ENCODE measurements around the gene LEP. TPM values are rescaled to one million over a fixed set of nuclear protein-coding genes. Genes with fewer than 3 reads are reported as not detected.
"Not testable (repeated sequence)": the region's sequence is repeated elsewhere in the genome, so short reads cannot be mapped to it uniquely, and the experiment has no call there.

The LEP gene
- total RNA-seq, 1 experiment from 2014 or later = not detected

GRCh38 chr7:128235471-128235870, 5.6 kb upstream of the LEP start:
- H3K27ac Mint-ChIP-seq (ENCODE audit: unreplicated experiment) = no peak overlapping the region
- no peak overlapping the region for H3K4me3 ChIP-seq (ENCODE audit: low read depth, low read length)
- H3K9me3 Mint-ChIP-seq (ENCODE audit: unreplicated experiment) = peaks cover 31% of the 10 kb centered on the region
- TF ChIP-seq CTCF (IDR thresholded peaks at IDR 0.05; ENCODE audit: insufficient read depth in 1 of 2, low read depth in 1 of 2, low read length in 1 of 2, severe bottlenecking in 1 of 2, unreplicated experiment in 1 of 2) = no peak
- no peaks in the 10 kb centered on the region for H3K4me1 ChIP-seq
- H3K4me1 Mint-ChIP-seq (ENCODE audit: low read depth, unreplicated experiment) = no peaks in the 10 kb centered on the region
- DNase-seq = no peak
- intact Hi-C loops (cut with micrococcal nuclease; ENCODE audit: unreplicated experiment) = no loop called here
- ChIA-PET POLR2A (no interaction called here), CTCF (no interaction called here)
- H3K36me3 ChIP-seq (ENCODE audit: control insufficient read depth, insufficient read depth, low read length) = no peaks in the 10 kb centered on the region
- no peak overlapping the region for H3K4me3 Mint-ChIP-seq (ENCODE audit: unreplicated experiment)
- no peaks in the 10 kb centered on the region; the same call in 1 of the 2 replicates for H3K27me3 ChIP-seq (replicated peaks; ENCODE audit: control insufficient read depth, insufficient read depth, low read length)
- H3K9me3 ChIP-seq = peaks cover 10% of the 10 kb centered on the region
- no TSS peak for BruUV-seq (replicated peaks)
- no peaks in the 10 kb centered on the region for H3K36me3 Mint-ChIP-seq (ENCODE audit: insufficient read depth, unreplicated experiment)
- H3K27me3 Mint-ChIP-seq (ENCODE audit: insufficient read depth, unreplicated experiment) = peaks cover 12% of the 10 kb centered on the region

GRCh38 chr7:128236924-128237586, 4.0 kb upstream of the LEP start:
- CTCF ChIA-PET = interaction anchor here (0.8 kb wide), 1 partner anchor 27 kb away, joined by 6 read pairs; no protein-coding TSS in a partner anchor
- no peak overlapping the region for H3K27ac Mint-ChIP-seq (ENCODE audit: unreplicated experiment)
- POLR2A ChIA-PET = no interaction called here

GRCh38 chr7:128239146-128239545, 1.9 kb upstream of the LEP start:
- H3K36me3 ChIP-seq (ENCODE audit: control insufficient read depth, insufficient read depth, low read length); H3K36me3 Mint-ChIP-seq (ENCODE audit: insufficient read depth, unreplicated experiment); H3K27ac Mint-ChIP-seq (ENCODE audit: unreplicated experiment); H3K4me3 Mint-ChIP-seq (ENCODE audit: unreplicated experiment); BruUV-seq (replicated peaks); POLR2A ChIA-PET; H3K27me3 Mint-ChIP-seq (ENCODE audit: insufficient read depth, unreplicated experiment); H3K4me1 ChIP-seq; H3K4me3 ChIP-seq (ENCODE audit: low read depth, low read length); intact Hi-C loops (cut with micrococcal nuclease; ENCODE audit: unreplicated experiment); H3K27me3 ChIP-seq (replicated peaks; ENCODE audit: control insufficient read depth, insufficient read depth, low read length); CTCF ChIA-PET; H3K4me1 Mint-ChIP-seq (ENCODE audit: low read depth, unreplicated experiment): not testable (repeated sequence)
- peak in 1 of 2 experiments; percentile 27 for DNase-seq
- H3K9me3 ChIP-seq = peaks cover 10% of the 10 kb centered on the region
- peaks cover 31% of the 10 kb centered on the region for H3K9me3 Mint-ChIP-seq (ENCODE audit: unreplicated experiment)

More at GRCh38 chr7:128236924-128237586, 4.0 kb upstream of the LEP start:
- no TSS peak for BruUV-seq (replicated peaks)
- DNase-seq = no peak
- no peak overlapping the region for H3K4me3 Mint-ChIP-seq (ENCODE audit: unreplicated experiment)
- peaks cover 12% of the 10 kb centered on the region for H3K27me3 Mint-ChIP-seq (ENCODE audit: insufficient read depth, unreplicated experiment)
- Histone ChIP-seq H3K4me1 (no peaks in the 10 kb centered on the region), H3K4me3 (ENCODE audit: low read depth, low read length) (no peak overlapping the region), H3K27me3 (replicated peaks; ENCODE audit: control insufficient read depth, insufficient read depth, low read length) (no peaks in the 10 kb centered on the region), H3K9me3 (peaks cover 10% of the 10 kb centered on the region), H3K36me3 (ENCODE audit: control insufficient read depth, insufficient read depth, low read length) (no peaks in the 10 kb centered on the region)
- H3K4me1 Mint-ChIP-seq (ENCODE audit: low read depth, unreplicated experiment) = no peaks in the 10 kb centered on the region
- no peaks in the 10 kb centered on the region for H3K36me3 Mint-ChIP-seq (ENCODE audit: insufficient read depth, unreplicated experiment)
- intact Hi-C loops (cut with micrococcal nuclease; ENCODE audit: unreplicated experiment) = no loop called here
- peaks cover 31% of the 10 kb centered on the region for H3K9me3 Mint-ChIP-seq (ENCODE audit: unreplicated experiment)
- no peak for TF ChIP-seq CTCF (IDR thresholded peaks at IDR 0.05; ENCODE audit: insufficient read depth in 1 of 2, low read depth in 1 of 2, low read length in 1 of 2, severe bottlenecking in 1 of 2, unreplicated experiment in 1 of 2)
